ENCODE data around the gene PLXNB2. TPM values are rescaled to one million over a fixed set of nuclear protein-coding genes. Genes with fewer than 3 reads are reported as not detected.

PLXNB2 gene
- polyA plus RNA-seq, 1 experiment = 68.0 TPM

DNA sequence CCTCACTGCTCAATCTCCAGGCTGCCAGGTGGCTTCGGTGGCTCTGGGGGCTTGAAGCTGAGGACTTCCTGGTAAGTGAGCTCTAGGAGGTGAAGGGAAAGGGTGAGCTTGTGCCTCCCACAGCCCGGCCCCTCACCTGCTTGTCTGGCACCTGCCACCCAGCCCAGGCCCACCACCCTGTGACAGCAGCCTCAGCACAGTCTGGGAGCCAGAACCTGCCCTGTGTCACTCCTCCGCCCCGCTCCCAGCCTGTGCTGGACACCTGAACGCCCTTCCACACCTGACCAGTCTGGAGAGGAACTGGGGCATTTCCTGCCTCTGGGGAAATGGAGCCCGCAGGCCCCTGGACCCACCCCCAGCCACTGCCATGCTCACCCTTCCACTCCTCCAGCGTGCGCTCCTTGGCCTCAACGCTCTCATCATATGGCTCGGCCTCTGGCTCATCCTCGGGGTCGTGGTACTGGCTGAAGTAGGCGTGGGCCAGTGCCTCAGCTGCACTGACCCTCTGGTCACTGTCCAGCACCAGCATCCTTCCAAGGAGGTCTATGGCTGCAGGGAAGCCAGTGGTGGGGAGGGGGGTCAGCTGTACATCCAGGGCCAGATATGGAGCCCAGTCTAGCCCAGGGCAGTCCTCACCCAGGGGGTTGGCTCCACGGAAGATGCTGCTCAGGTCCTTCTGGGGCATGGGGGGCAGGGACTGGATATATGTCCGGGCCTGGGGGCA lies 42.3 kb downstream of the PLXNB2 start:
- POLR2A ChIA-PET = no interaction called here
- DNase-seq (ENCODE audit: low read depth, low spot score) = no peak
- Histone ChIP-seq H3K27ac (ENCODE audit: low read depth, low read length) (no peak overlapping the region), H3K9me3 (ENCODE audit: control insufficient read depth, insufficient read depth, low read length) (peaks cover 10% of the 10 kb centered on the region; the same call in 1 of the 2 replicates), H3K4me3 (ENCODE audit: low read depth, low read length) (no peak overlapping the region), H3K27me3 (ENCODE audit: control insufficient read depth, insufficient read depth, low read length) (no peaks in the 10 kb centered on the region)
- TF ChIP-seq, protein P1, sequence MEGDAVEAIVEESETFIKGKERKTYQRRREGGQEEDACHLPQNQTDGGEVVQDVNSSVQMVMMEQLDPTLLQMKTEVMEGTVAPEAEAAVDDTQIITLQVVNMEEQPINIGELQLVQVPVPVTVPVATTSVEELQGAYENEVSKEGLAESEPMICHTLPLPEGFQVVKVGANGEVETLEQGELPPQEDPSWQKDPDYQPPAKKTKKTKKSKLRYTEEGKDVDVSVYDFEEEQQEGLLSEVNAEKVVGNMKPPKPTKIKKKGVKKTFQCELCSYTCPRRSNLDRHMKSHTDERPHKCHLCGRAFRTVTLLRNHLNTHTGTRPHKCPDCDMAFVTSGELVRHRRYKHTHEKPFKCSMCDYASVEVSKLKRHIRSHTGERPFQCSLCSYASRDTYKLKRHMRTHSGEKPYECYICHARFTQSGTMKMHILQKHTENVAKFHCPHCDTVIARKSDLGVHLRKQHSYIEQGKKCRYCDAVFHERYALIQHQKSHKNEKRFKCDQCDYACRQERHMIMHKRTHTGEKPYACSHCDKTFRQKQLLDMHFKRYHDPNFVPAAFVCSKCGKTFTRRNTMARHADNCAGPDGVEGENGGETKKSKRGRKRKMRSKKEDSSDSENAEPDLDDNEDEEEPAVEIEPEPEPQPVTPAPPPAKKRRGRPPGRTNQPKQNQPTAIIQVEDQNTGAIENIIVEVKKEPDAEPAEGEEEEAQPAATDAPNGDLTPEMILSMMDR (IDR thresholded peaks at IDR 0.05; ENCODE audit: low read depth, low read length) = no peak
- CTCF ChIA-PET = no interaction called here

DNA sequence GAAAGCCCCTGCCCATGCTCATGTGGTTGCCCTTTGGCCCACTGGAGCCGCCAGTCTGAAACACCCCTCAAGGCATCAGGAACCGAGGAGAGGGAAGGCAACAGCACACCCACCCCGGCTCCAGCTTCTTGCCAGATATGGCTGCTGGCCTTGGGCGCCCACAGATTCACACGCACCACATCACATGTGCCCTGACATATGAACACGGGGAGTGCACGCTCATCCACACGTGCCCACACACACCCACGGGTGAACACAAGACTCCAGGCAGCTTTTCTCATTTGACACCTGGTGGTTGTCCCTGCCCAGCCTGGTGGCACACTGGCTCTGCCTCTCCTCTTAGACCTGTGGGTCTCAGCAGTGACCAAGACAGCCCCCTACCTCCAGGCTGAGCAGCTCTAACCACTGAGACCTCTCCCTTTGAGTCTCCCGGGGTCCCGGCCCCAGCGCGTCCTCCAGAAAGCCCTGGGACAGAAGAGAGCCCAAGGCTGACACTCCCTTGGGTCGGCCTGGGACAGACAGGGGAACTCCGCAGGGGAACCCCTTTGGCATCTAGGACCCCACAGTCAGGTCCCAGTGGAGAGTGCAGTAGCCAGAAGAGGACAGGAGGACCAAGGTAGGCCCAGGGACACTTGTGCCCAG lies 43.2 kb downstream of the PLXNB2 start:
- peaks cover 10% of the 10 kb centered on the region; the same call in 1 of the 2 replicates for H3K9me3 ChIP-seq (ENCODE audit: control insufficient read depth, insufficient read depth, low read length)
- no peak overlapping the region for H3K4me3 ChIP-seq (ENCODE audit: low read depth, low read length)
- TF ChIP-seq, protein P1 (IDR thresholded peaks at IDR 0.05; ENCODE audit: low read depth, low read length) = no peak
- POLR2A ChIA-PET = interaction anchor here (0.5 kb wide), 1 partner anchor 287 kb away, joined by 3 read pairs; no protein-coding TSS in a partner anchor
- no peaks in the 10 kb centered on the region for H3K27me3 ChIP-seq (ENCODE audit: control insufficient read depth, insufficient read depth, low read length)
- CTCF ChIA-PET = interaction anchor here (0.9 kb wide), 1 partner anchor 78 kb away, joined by 4 read pairs; no protein-coding TSS in a partner anchor
- H3K27ac ChIP-seq (ENCODE audit: low read depth, low read length) = no peak overlapping the region
- DNase-seq (ENCODE audit: low read depth, low spot score) = no peak

DNA sequence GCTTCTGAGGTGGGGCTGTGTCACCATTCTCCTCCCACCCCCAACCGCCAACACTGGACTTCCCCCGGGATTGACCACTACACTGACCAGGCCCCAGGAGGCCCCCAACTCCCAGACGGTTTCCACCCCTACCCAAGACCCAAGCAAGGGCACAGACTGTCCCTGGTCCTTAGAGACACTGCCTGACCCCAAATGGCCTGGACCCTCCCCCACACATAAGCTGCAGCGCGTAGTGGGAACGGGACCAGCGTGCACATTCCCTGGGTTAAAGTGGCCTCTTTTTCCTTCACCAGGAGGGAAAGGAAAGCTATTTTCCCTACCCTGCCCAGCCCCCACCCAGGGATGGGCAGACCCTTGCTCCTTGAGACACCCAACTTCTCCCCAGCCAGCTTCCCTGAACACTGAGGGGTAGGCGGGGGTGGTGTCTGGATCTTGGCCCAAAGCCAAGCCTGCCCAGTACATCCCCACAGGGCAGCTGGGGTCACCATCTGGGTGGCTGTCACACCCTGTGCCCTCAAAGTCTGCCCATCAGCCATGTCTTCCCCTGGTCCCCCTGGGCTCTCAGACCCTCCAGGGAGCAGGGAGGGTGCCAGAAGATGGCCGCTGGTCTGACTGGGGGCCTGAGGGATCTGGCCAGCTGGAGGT lies 44.4 kb downstream of the PLXNB2 start:
- Histone ChIP-seq H3K9me3 (ENCODE audit: control insufficient read depth, insufficient read depth, low read length) (peaks cover 10% of the 10 kb centered on the region; the same call in 1 of the 2 replicates), H3K27me3 (ENCODE audit: control insufficient read depth, insufficient read depth, low read length) (no peaks in the 10 kb centered on the region), H3K27ac (ENCODE audit: low read depth, low read length) (no peak overlapping the region), H3K4me3 (ENCODE audit: low read depth, low read length) (no peak overlapping the region)
- no peak for DNase-seq (ENCODE audit: low read depth, low spot score)
- TF ChIP-seq, protein P1 (IDR thresholded peaks at IDR 0.05; ENCODE audit: low read depth, low read length) = no peak
- CTCF ChIA-PET = interaction anchor here (1.0 kb wide), 2 partner anchors 13 to 79 kb away, joined by 3 to 4 read pairs; no protein-coding TSS in a partner anchor
- POLR2A ChIA-PET = interaction anchor here (1.0 to 1.4 kb wide), 2 partner anchors 12 to 19 kb away, joined by 3 to 7 read pairs; partner anchors contain the start of genes HDAC10 and TUBGCP6

DNA sequence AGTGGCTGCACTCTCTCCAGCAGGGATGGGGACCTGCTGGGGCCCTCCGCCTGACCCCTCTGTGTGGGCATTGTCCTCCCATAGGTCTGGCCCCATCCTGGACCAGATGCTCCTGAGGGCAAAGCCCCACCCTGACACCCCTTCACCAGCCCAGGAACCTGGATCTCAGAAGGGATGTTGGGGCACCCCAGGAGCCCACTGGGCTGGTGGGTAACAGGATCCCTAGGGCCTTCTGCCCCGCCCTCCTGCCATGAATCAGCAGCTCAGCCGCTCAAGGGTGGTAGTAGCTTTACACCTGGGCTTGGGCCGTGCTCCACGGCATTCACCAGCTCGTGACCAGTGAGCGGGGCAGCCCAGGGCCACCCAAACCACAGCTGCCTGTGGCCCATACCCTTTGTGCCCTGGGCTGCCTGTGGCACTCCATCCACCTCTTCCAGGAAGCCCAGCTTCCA lies 45.0 kb downstream of the PLXNB2 start:
- ChIA-PET CTCF (interaction anchor here (1.0 kb wide), 2 partner anchors 13 to 79 kb away, joined by 3 to 4 read pairs; no protein-coding TSS in a partner anchor), POLR2A (interaction anchor here (1.0 to 1.4 kb wide), 2 partner anchors 11 to 18 kb away, joined by 3 to 7 read pairs; partner anchors contain the start of genes HDAC10 and TUBGCP6)
- H3K9me3 ChIP-seq (ENCODE audit: control insufficient read depth, insufficient read depth, low read length) = peaks cover 10% of the 10 kb centered on the region; the same call in 1 of the 2 replicates
- no peak for DNase-seq (ENCODE audit: low read depth, low spot score)
- no peak overlapping the region for H3K27ac ChIP-seq (ENCODE audit: low read depth, low read length)
- no peaks in the 10 kb centered on the region for H3K27me3 ChIP-seq (ENCODE audit: control insufficient read depth, insufficient read depth, low read length)
- TF ChIP-seq, protein P1 (IDR thresholded peaks at IDR 0.05; ENCODE audit: low read depth, low read length) = no peak
- no peak overlapping the region for H3K4me3 ChIP-seq (ENCODE audit: low read depth, low read length)

All from AG04450 (cell line).